ENCODE measurements around the gene TMEM167A.
"Not testable (repeated sequence)": the region's sequence is repeated elsewhere in the genome, so short reads cannot be mapped to it uniquely, and the experiment has no call there.

The TMEM167A gene

DNA sequence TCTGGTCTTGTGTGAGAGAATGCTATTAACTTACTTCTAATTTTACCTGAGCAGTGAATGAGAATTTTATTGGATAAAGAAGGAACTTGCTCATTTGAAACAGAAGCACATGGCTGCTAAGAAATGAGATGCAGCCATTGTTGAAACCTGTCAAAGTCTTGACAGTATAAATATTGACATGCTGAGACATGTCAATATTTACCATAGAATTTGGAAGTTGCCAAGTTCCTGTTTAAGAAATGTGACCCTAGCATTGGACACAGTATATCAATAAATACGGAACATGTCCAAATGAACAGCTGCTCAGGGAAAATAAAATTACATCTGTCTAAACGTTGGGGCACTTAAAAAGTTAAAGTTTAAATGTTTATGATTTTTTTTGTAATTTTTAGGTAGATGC is 7.9 kb upstream of the TMEM167A start:
- DNase-seq: no peak

- no peak for DNase-seq
Measured at GRCh38 chr5:83084336-83084735, 7.1 kb upstream of the TMEM167A start.

DNA sequence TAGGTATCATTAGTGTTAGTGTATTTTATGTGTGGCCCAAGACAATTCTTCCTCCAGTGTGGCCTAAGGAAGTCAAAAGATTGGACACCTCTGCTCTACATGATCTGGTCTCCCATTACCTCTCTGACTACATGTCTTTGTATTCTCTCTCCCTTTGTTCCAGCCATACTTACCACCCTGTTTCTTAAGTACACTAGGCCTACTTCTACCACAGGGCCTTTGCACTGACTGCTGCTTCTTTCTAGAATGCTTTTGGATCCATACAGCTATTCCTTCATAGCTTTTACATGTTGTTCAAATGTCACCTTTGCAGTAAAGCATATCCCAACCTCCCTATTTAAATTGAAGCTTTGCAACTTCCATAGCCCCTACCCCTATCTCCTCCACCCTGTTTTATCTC is 5.6 kb upstream of the TMEM167A start:
- DNase-seq: no peak

DNA sequence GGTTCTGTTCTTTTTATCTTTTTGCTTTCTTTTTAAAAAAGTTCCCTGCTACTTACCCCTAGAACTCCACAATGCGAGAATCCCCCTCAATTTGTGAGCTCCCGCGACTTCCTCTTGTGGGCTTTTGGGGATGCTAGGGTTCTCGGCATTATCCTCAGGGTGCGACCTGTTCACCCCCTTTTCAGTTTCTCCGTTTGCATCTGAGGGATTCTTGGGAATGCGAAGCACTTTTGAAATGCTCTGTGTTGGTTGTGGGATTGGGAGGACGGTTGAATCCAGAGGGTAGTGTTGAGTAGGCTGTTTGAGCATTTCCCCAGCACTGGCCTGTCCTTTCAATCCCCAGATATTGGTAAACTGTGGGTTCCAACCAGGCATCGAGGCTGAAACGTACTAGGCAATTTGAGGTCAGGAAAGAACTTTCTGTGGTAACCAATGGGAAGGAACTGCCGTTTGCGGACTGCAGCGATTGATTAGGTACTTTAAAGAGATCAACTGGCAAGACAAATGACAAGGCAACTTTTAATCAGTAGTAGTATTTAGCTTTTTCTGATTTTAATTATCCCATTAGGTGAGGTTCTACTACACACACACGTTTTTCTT is 568 bp upstream of the TMEM167A start:
- DNase-seq: no peak

- no peak for DNase-seq
Measured at GRCh38 chr5:83072966-83073365, 4.2 kb downstream of the TMEM167A start.

DNA sequence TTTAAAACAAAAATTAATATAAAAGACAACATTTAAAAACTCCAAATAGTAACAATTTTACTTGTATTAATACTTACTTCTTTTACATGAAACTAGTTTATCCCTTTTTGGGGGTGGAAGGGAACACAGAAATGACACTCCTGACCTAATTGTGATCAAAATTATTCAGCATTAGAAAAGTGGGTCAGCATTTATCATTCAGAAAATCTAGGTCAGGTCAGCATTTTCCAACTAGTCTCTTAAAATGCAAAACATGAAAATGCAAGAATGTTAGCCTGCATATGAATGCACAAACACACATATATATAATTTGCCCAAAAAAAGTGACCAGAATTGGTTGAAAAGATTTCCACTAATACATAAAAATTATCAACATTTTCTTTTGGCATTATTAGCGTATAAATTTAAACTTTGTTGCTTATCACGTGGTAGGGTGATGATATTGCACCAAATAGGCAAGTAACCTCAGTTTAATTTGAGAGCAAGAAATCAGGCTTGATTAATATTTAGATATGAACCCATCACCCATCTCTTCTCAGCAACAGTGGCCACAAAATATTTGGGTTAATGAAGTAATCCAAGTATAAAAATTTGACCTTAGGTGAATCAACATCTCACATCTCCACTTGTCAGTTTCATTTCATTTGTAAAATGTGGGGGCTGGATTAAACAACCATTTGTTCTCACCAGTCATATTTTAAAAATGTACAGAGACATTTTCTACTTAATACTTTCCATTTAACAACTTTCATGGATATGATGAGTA is 5.7 kb downstream of the TMEM167A start:
- DNase-seq: no peak

DNA sequence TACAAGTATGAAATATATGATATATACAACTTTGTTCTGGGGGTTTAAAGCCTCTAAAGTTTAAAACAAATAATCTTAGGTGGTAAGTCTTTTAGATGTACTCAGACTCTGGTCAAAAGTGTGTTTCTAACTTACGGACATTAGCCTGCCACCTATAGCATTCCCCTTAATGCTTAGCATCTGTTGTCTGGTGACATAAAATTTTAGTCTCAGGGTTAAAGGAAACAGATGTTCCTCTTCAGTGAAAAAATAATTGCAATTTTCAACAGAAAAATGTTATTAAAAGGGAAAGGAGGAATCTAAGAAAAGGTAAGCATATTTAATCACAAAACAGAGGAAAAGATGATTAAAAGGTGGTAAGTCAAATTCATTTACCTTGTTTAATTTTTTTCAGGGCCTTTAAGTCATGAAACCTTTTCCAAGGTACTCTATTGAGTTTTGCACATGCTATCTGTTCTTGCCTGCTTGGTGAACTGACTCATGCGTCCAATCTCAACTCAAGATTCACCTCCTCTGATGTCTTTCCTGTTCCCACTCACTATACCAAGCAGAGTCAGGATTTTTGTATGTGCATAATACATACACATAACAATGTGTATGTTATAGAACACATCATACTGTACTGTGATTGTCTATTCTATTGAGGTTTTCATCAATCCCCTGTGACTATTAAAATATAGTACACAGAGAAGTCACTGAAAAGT is 7.9 kb downstream of the TMEM167A start:
- no peak for DNase-seq

DNA sequence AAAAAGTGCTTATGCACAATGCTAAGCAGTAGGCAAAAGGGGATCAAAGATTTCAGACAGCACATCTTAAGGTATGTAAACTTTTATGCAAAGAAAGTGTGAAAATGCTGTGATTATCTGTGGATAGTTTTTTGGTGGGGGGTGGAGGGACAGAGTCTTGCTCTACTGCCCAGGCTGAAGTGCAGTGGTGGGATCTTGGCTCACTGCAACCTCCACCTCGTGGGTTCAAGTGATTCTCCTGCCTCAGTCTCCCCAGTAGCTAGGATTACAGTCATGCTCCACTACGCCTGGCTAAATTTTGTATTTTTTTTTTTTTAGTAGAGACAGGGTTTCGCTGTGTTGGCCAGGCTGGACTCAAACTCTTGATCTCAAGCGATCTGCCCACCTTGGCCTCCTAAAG is 9.8 kb downstream of the TMEM167A start:
- not testable (repeated sequence) for DNase-seq

DNA sequence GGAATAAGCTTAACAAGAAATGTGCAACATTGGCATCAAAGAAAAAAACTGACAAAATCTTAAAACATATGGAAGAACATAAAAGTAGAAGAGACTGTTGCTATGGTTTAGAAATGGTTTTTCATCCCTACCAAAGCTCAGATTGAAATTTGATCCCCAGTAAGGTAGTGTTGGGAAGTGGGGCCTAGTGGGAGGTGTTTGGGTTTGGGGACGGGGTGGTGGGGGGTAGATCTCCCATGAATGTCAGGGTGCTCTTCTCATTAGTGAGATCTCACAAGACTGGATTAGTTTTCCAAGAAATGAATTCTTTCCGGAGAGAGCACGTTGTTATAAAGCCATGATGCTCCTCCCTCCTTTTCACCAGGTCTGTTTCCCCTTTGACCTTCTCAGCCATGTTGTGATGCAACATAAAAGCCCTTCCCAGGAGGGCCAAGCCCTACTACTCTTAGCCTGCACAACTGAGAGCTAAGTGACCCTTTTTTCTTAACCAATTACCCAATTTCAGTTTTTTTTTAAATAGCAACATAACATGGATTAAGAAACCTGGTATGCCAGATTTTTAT is 10.6 kb downstream of the TMEM167A start:
- no peak for DNase-seq

DNA sequence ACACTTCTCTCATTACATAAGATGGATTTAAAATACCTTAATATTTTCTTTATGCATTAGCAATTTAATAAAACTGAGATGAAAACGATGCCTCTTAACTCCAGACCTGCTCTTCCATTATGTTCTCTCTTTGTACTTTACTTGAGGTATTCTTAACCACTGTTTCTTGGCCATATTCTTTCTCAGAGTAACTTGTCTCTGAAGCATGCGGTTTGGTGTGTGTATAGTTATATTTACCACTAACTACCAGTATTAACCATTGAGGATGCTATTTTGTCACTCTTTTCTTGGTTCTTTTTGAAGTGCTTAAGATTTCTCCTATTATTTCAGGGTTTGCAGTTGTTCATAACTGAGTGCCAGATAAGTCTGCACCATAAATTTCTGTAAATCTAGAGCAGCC is 17.9 kb downstream of the TMEM167A start:
- DNase-seq: no peak

- DNase-seq: no peak
Measured at GRCh38 chr5:83058726-83059125, 18.5 kb downstream of the TMEM167A start.

DNA sequence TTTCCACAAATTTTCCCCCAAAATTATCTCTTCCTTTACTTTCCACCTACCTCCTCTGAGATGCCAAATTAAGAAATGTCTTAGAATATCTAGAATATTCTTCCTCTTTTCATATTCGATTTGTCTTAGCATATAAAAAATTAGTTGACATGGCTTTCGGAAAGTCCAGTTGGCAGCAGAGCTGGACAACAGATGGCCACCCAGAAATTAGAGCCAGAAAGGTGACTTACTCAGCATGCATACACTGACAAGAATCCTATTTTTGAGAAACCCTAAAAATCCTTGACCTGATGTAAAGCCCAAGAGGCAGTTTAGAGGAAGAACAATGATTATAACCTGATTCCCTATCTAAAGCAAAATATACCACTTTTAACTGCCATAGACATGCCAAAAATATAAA is 22.0 kb downstream of the TMEM167A start:
- no peak for DNase-seq

DNA sequence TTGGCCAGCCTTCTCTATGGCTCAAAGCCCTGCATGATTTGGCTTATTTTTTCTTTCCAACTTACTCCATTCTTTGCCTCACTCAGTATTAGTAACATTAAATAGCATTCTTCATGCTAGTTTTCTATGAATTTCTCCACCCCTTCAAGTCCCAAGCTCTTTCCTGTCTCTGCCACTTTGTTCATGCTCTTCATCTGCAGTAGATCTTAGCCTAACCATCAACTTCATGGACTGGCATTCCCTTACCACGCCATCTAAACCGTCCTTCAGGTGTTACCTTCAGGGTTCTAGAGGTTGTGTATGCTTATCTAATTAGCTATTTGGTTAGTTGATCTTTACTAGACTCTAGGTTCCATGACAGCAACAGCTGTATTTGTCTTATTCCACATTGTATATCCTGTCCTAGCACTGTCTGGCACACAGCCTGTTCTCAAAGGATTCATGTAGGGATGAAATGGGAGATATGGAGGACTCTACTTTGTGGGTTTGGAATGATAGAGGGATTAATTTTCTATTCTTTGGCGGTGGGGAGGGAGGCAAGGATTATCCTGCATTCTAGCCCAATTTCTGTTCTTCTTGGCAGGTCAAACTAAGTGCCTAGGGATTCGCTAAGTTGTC is 26.4 kb downstream of the TMEM167A start:
- DNase-seq: no peak

DNA sequence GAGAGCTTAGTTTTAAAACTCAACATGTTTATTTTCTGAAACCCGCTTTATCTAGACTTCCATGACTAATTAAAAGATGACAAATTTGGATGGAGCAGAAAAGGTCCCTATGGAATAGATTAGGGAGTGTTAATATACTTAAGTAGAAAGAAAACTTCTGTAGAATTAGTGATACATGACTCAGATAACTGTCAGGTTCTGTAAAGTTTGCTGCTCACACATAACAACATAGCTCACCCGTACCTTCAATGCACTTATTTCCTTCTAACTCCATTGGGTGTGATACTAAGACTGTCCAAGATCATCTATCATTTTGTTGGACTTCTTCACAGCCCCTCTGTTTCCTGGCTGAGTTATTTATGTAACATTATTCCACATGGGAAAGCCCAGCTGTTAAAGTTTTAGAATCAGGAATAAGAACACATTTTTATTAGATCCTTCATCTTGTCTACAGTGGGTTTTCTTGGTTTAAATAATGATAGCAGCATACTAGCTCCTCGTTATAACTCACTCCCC is 27.8 kb downstream of the TMEM167A start:
- no peak for DNase-seq

DNA sequence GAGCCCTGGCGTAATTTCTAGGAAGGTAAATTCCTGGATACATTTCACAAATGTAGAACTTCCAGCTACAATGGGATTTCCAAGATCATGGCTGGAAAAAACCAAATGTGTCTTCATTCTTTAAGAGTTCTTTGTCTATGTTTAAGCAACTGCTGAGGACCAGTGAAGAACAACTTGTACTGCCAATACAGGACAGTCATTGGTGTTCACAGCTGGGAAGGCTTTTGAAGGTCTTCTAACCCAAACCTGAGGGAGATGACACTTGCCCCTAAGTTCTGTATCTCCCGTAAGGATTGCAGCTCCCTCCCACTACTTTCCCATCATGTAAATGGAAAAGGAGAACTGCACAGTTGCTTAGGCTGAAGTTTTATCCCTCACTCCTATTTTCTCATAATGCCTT is 28.4 kb downstream of the TMEM167A start:
- no peak for DNase-seq

- no peak for DNase-seq
Measured at GRCh38 chr5:83048277-83048676, 28.9 kb downstream of the TMEM167A start.

GRCh38 chr5:83044926-83045325 is 32.3 kb downstream of the TMEM167A start:
- no peak for DNase-seq

DNA sequence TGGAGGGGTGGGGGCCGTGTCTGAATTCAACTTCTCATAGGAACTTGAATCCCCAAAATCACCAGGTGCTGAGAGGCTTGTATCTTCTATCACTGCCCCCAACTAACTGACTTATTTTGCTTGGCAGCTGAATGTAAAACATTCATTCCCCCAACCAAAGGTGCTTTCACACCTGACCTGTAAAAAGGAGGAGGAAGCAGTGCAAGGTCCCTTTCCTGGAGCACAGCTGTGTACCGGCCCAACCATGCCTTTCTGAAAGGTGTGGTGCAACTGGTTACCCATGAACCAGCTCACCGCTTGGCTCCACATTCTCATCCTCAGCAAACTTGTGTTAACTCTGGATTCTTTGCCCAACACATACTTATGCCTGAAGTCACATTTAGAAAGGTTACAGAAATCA is 34.7 kb downstream of the TMEM167A start:
- DNase-seq: no peak

- DNase-seq: no peak
Measured at GRCh38 chr5:83038924-83039323, 38.3 kb downstream of the TMEM167A start.

GRCh38 chr5:83036991-83037575 is 40.1 kb downstream of the TMEM167A start:
- no peak for DNase-seq

DNA sequence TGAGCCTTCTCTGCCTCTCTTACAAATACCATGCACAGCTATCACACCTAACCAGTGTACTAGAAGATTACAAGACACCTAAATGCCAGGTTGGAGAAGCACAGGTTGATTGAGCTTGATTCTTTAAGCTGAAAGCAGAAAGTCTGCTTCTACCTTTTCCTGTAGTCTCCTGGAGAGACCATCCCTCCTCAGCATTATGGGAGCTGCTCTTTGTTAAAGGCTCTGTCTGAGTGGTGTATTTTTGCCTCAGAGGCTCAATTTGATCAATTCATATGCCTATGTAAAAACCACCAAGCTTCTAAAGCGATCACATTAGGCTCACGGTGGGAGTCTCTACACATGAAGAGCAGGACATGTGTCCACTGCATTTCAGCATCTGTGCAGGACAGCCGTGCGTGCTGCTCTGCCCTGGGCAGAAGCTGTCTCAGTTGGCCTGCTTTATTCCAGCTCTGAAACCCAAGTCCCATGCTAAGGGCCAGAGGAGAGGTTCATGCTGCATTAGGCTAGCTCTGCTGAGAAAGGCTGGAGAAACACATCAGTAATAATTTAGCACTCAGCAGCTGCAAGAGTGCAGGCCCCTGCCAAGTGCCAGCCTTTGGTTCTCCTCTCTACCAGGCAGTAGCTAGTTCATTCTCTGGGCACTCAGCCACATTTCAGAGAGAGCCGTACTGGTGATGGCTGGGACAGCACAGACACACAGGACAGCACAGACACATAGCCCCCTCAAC is 41.7 kb downstream of the TMEM167A start:
- no peak for DNase-seq

Measured in CD4-positive, alpha-beta T cell treated with Interleukin-6 for 4 hours (primary cell).